Activated naive CD4-positive, alpha-beta T cell treated with anti-CD3 and anti-CD28 coated beads, Interleukin-2, amount 50 U/mL, for 24 hours (primary cell): ENCODE measurements around the gene ZNF444.

Experiments used
- H3K27ac Mint-ChIP-seq: one replicate; pipeline ENCODE4 v1.8.0; 2021; ENCODE audit warnings: mild to moderate bottlenecking, mixed read lengths
- H3K27me3 Mint-ChIP-seq: one replicate; pipeline ENCODE4 v1.8.0; 2021; ENCODE audit warnings: mixed read lengths
- H3K36me3 Mint-ChIP-seq: one replicate; pipeline ENCODE4 v1.8.0; 2021; ENCODE audit warnings: mixed read lengths
- H3K4me1 Mint-ChIP-seq: one replicate; pipeline ENCODE4 v1.8.0; 2021; ENCODE audit warnings: mixed read lengths
- H3K4me3 Mint-ChIP-seq: one replicate; pipeline ENCODE4 v1.8.0; 2021; ENCODE audit warnings: mild to moderate bottlenecking, mixed read lengths
- H3K9me3 Mint-ChIP-seq: one replicate; pipeline ENCODE4 v1.8.0; 2021; ENCODE audit warnings: mixed read lengths

ZNF444 gene

DNA sequence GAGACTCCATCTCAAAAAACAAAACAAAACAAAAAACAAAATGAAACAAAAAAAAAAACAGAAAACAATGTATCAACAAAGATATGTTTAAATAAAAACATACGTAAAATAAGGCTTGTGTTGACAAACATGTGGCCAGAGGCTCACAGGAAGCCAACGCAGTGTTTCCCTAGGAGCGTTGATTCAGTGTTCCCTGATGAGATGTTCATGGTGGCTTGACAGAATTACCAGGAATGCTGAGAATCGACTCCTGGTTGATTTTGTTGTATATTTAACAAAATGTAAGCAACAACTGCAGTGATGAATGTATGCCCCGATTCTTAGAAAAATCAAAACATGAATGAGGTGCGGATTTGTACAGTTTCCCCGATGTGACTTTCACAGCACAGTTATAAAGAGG lies 11.1 kb upstream of the ZNF444 start:
- no peaks in the 10 kb centered on the region for H3K9me3 Mint-ChIP-seq
- no peak overlapping the region for H3K4me3 Mint-ChIP-seq
- H3K4me1 Mint-ChIP-seq, result peaks cover 3% of the 10 kb centered on the region
- H3K36me3 Mint-ChIP-seq, result peaks cover 2% of the 10 kb centered on the region
- no peak overlapping the region for H3K27ac Mint-ChIP-seq
- no peaks in the 10 kb centered on the region for H3K27me3 Mint-ChIP-seq

DNA sequence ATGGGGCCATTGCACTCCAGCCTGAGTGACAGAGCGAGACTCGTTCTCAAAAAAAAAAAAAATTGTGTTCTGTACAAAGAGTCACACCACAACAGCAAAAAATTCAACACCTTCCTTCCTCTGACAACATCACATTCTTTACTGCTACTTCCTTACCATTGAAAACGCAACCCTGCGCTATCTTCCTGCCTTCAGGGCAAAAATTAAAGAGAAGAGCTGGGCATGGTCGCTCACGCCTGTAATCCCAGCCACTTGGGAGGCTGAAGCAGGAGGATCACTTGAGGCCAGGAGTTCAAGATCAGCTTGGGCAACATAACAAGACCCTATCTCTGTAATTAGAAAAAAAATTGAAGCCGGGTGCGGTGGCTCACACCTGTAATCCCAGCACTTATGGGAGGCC lies 9.4 kb upstream of the ZNF444 start:
- no peaks in the 10 kb centered on the region for H3K9me3 Mint-ChIP-seq
- no peak overlapping the region for H3K27ac Mint-ChIP-seq
- no peaks in the 10 kb centered on the region for H3K27me3 Mint-ChIP-seq
- H3K4me3 Mint-ChIP-seq, result no peak overlapping the region
- H3K4me1 Mint-ChIP-seq, result no peaks in the 10 kb centered on the region
- H3K36me3 Mint-ChIP-seq, result peaks cover 2% of the 10 kb centered on the region

DNA sequence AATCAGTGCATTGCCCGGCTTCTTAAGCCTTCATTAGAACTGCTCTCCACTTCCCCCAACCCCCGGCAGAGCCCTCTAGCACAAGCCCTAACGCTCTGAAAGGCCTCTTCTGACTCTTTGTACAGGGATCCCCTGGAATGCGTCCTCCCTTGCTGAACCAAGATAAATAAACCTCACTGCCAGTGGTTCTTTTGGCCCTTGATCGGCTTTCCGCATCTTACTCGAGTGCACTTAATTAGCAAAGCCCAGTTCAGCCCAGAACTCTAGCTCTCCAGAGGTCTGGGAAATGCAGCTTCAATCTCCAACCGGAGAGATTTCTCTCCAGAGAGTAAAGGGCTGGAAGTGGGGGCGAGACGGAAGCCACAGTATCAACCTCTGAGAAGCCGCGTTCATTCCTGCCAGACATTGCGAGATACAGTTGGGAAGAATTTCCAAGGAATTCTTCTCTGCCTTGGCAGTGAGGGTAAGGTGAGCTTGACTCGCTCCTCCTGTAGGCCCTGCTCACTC lies 8.7 kb upstream of the ZNF444 start:
- H3K36me3 Mint-ChIP-seq, result peaks cover 2% of the 10 kb centered on the region
- no peaks in the 10 kb centered on the region for H3K4me1 Mint-ChIP-seq
- no peak overlapping the region for H3K4me3 Mint-ChIP-seq
- no peak overlapping the region for H3K27ac Mint-ChIP-seq
- H3K27me3 Mint-ChIP-seq, result no peaks in the 10 kb centered on the region
- H3K9me3 Mint-ChIP-seq, result no peaks in the 10 kb centered on the region

DNA sequence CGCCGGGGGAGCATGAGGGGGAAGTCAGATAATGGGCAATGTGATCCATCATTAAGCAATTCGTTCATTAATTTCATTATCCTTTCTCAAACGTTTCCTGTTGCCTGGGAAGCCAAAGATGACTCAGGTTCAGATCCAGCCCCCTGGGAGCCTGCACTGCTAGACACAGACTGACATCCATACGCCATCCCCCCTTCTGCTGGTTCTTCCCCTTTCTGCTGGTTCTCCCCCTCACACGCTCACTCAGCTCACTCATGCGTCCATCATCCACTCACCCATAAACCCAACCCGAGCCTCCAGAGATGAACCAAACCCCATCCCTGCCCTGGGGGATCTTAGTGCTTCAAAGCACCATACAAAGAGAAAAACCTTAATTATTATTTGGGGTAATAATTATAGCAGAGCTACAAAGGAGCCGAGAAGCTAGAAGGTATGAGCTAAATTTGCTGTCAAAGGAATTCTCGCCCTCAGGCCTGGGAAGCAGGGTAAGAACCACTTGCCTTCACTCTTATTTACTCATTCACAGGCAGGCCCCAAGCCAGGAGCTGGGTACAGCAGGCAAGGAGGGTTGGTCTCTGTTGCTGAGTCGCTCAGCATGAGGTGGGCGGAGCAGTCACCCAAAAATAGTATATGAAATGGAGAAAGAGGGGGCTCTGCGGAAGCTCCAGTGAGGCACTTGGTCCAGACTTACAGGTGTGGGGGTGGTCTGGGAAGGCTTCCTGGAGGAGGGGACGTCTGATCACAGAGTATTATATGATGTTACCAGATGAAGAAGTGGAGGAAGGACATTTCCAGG lies 7.0 kb upstream of the ZNF444 start:
- no peaks in the 10 kb centered on the region for H3K9me3 Mint-ChIP-seq
- peaks cover 2% of the 10 kb centered on the region for H3K36me3 Mint-ChIP-seq
- no peaks in the 10 kb centered on the region for H3K4me1 Mint-ChIP-seq
- no peaks in the 10 kb centered on the region for H3K27me3 Mint-ChIP-seq
- no peak overlapping the region for H3K4me3 Mint-ChIP-seq
- H3K27ac Mint-ChIP-seq, result no peak overlapping the region

DNA sequence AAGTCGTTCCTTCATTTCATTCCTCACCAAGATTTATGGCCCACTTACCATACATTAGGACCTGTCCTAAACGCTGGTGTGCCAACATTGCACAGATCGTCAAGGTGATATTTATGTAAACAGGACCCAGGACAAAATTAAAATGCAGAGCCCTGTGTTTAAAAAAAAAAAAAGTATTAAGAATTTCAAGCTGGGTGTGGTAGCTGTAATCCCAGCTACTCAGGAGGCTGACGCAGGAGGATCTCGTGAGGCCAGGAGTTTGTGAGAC lies 6.5 kb upstream of the ZNF444 start:
- Mint-ChIP-seq H3K9me3 (no peaks in the 10 kb centered on the region), H3K36me3 (peaks cover 2% of the 10 kb centered on the region), H3K27ac (no peak overlapping the region), H3K4me1 (peaks cover under 1% of the 10 kb centered on the region), H3K27me3 (no peaks in the 10 kb centered on the region), H3K4me3 (no peak overlapping the region)

DNA sequence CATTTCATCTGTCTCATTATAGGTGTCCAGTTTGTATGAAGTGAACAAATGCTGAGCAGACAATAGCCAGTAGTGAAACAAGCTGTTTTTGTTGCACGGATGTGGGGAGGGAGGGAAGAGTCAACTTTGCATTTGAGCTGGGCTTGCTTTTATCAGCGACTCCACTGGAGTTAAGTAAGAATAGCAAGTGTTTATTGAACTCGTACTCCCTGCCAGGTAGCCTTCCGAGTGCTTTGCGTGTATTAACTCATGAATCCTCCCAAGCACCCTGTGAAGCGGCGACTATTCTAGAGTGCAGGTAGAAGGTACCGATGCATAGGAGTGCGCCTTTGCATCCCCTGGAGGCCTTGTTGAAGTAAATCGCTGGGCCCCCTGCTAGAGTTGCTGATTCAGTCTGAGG lies 4.7 kb upstream of the ZNF444 start:
- peaks cover 12% of the 10 kb centered on the region for H3K4me1 Mint-ChIP-seq
- peaks cover 2% of the 10 kb centered on the region for H3K36me3 Mint-ChIP-seq
- no peaks in the 10 kb centered on the region for H3K9me3 Mint-ChIP-seq
- no peaks in the 10 kb centered on the region for H3K27me3 Mint-ChIP-seq
- H3K27ac Mint-ChIP-seq, result no peak overlapping the region
- H3K4me3 Mint-ChIP-seq, result no peak overlapping the region

DNA sequence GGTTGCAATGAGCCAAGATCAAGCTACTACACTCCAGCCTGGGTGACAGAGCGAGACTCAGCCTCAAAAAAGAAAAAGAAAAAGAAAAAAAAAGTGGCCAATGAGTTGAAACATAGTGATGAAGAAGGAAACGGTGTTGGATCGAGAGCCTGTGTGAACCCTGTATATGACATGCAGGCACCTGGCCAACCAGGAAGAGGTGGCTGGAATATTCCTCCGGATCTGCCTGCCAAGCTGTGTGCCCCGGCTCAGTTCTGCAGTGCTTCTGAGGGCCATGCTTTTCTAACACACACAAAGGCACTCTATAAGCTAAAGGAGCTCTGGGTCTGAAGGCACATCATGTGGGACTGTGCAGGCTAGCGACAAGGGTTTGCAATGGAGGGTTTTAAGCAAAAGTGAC lies 3.7 kb upstream of the ZNF444 start:
- Mint-ChIP-seq H3K27me3 (no peaks in the 10 kb centered on the region), H3K27ac (no peak overlapping the region), H3K9me3 (no peaks in the 10 kb centered on the region), H3K4me3 (no peak overlapping the region), H3K36me3 (no peaks in the 10 kb centered on the region), H3K4me1 (peaks cover 17% of the 10 kb centered on the region)

DNA sequence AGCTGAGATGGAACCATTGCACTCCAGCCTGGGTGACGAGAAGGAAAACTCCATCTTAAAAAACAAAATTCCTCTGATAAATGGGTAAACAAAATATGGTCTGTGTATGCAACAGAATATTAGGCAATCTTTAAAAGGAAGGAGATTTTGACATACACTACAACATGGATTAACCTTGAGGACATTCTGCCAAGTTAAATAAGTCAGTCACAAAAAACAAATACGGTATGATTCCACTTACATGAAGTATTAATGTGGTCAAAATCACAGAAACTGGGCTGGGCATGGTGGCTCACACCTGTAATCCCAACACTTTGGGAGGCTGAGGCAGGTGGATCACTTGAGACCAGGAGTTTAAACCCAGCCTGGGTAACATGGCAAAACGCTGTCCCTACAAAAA lies 3.0 kb upstream of the ZNF444 start:
- Mint-ChIP-seq H3K4me3 (no peak overlapping the region), H3K9me3 (no peaks in the 10 kb centered on the region), H3K27me3 (no peaks in the 10 kb centered on the region), H3K36me3 (no peaks in the 10 kb centered on the region), H3K4me1 (peaks cover 23% of the 10 kb centered on the region), H3K27ac (no peak overlapping the region)

DNA sequence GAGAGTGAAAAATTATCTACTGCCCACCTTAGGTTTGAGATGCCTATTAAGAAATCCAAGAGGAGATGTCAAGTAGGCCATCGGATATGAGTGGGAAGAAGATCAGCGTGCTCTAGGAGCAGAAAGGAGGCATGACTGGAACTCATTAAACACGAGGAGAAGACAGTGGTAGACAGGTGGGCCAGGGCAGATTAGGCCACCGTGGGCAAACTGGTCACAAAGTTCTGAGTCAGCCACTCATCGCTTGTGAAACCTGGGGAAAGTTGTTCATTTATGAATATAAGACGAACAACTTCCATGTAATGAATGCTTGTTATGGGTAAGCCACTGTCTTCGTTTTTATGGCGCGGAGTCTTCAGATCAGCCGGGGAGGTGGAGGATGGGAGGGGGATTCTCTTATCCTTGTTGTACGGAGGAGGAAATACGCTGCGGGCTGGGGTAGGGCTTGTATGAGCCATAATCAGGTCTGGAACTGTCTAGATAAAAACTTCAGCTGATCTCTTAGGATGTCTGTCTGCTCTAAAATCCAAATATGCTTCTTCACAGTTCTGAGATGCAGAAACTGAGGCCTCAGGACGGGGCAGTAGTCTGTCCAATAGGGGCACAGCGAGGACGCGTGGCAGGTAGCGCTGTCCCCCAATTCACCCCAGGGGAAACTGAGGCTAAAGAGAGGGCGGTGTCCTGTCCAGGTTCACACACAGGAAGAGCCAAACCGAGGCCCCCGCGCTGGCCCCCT lies 1.1 kb upstream of the ZNF444 start:
- H3K4me3 Mint-ChIP-seq, result peak overlapping the region; percentile 86
- no peaks in the 10 kb centered on the region for H3K9me3 Mint-ChIP-seq
- H3K27ac Mint-ChIP-seq, result no peak overlapping the region
- H3K4me1 Mint-ChIP-seq, result peaks cover 35% of the 10 kb centered on the region
- no peaks in the 10 kb centered on the region for H3K36me3 Mint-ChIP-seq
- no peaks in the 10 kb centered on the region for H3K27me3 Mint-ChIP-seq

DNA sequence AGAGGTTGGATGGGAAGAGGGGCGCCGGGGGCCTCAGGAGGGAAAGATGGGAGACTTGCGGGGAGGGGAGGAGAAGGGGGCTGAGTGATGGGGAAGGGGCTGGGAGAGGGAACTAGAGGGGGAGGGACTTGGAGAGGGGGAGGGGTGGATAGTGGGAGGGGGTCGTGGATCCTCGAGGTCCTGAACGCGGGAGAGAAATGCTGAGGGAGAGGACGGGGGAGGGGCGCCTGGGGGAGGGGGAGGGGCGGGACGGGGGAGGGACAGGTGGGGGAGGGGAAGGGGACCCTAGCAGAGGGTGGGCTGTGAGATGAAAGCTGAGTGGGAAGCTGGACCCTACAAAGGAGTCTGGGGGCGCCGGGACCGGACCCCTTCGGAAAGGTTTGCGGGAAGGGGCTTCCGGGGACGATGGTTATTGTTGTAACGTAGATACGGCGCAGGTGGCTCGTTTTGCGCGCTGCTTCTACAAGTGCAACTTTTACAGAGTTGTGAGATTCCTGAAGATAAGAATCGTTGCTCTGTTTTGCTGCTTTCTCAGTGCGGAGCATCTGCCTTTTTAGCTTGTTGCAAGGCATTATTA lies 418 bp downstream of the ZNF444 start:
- peak overlapping the region; percentile 82 for H3K27ac Mint-ChIP-seq
- no peaks in the 10 kb centered on the region for H3K27me3 Mint-ChIP-seq
- peak overlapping the region; percentile 84 for H3K4me3 Mint-ChIP-seq
- H3K4me1 Mint-ChIP-seq, result peaks cover 35% of the 10 kb centered on the region
- no peaks in the 10 kb centered on the region for H3K36me3 Mint-ChIP-seq
- no peaks in the 10 kb centered on the region for H3K9me3 Mint-ChIP-seq

DNA sequence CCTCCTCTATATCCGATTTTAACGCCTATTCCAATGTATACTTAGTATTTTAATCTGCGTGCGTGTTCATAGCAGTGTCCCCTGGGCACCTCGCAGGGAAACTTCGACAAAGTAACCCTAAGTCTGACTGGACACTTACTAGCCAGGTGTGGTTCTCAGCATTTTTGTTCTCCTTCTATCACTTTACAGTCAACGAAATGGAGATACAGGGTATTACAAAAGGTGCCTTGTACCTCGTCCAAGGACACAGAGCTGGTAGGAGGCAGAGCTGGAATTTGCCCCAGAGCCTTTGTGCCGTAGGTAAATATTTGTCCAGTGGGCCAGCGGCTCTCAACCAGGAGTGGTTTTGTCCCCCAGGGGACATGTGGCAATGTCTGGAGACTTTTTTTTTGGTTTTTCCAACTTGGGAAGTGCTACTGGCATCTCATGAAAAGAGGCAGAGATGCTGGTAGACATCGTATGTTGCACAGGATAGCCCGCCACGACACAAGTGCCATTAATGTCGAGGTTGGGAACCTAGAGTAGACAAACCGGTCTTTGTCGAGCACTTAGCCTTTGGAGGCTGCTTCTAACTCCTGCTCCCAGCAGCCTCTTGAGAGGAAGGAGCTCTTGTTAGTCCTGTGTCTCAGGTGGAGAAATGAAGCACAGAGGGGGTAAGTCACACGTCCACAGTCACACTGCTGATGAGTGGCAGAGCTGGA lies 1.1 kb downstream of the ZNF444 start:
- H3K27me3 Mint-ChIP-seq, result no peaks in the 10 kb centered on the region
- no peaks in the 10 kb centered on the region for H3K36me3 Mint-ChIP-seq
- peak overlapping the region; percentile 84 for H3K4me3 Mint-ChIP-seq
- H3K9me3 Mint-ChIP-seq, result no peaks in the 10 kb centered on the region
- peaks cover 35% of the 10 kb centered on the region for H3K4me1 Mint-ChIP-seq
- peak overlapping the region; percentile 82 for H3K27ac Mint-ChIP-seq

DNA sequence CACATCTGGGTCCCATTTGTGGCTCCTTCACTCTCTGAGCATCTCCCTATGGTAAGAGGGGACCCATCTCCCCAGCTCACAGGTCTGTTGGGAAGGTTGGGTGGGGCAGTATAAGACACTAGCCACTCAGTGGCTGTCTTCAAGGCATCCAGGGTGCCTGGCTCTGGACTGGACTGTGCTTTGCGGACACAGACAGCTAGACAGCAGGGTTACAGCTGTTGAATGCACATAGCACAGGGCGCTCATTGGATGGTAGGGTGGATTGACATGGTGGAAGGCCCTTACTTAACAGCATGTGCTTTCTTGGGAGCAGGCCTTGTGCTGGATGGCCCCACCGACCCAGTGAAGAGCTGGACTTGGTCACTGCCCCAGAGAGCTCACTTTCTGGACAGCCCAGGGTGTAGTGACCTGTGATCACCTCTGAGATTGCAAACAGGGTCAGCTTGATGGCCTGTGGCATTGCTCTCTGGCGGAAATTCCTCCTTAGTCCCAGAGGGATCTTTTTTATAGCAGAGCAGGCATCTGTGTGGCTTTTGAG lies 1.9 kb downstream of the ZNF444 start:
- Mint-ChIP-seq H3K27me3 (no peaks in the 10 kb centered on the region), H3K4me3 (peak overlapping the region; percentile 84), H3K4me1 (peaks cover 35% of the 10 kb centered on the region), H3K36me3 (no peaks in the 10 kb centered on the region), H3K27ac (no peak overlapping the region), H3K9me3 (no peaks in the 10 kb centered on the region)

DNA sequence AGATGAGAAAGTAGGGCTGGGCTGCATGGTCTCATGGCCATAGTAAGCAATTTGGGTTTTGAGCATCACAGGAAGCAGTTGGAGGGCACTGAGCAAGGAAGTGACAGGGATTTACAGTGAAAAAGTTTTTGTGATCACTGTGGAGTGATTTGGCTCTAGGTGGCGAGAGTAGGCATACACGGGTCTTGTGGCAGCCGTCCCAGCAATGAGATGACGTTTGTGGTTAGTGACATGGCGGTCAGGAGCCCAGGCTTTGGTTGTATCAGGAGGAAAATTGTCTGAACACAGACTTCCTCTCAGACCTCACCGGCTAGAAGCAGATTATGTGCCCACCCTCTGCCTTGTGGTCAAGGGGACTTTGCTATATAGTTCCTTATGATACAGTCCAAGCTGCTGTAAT lies 3.3 kb downstream of the ZNF444 start:
- no peaks in the 10 kb centered on the region for H3K36me3 Mint-ChIP-seq

DNA sequence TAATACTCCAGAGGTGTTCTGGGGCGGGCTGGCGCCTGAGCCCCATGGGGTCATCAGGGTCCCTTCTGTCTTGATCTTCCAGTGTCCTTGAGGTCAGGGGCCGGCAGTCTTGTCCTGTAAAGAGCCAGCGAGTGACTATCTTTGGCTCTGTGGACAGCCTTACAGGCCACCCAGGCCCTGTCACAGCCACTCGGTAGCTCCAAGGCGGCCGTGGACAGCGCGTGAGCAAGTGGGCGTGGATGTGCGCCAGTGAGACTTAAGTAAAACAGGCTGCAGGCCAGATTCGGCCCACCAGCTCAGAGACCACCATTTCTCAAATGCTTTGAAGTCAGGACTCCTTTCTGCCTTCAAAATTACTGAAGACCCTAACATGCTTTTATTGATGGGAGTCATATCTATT lies 3.7 kb downstream of the ZNF444 start:
- no peak overlapping the region for H3K27ac Mint-ChIP-seq
- H3K9me3 Mint-ChIP-seq, result no peaks in the 10 kb centered on the region
- peaks cover 3% of the 10 kb centered on the region for H3K36me3 Mint-ChIP-seq
- H3K4me1 Mint-ChIP-seq, result peaks cover 36% of the 10 kb centered on the region
- no peak overlapping the region for H3K4me3 Mint-ChIP-seq
- no peaks in the 10 kb centered on the region for H3K27me3 Mint-ChIP-seq

More for the DNA sequence above, 3.3 kb downstream of the ZNF444 start:
- Mint-ChIP-seq H3K27me3 (no peaks in the 10 kb centered on the region), H3K4me1 (peaks cover 35% of the 10 kb centered on the region), H3K9me3 (no peaks in the 10 kb centered on the region), H3K4me3 (no peak overlapping the region), H3K27ac (no peak overlapping the region)

DNA sequence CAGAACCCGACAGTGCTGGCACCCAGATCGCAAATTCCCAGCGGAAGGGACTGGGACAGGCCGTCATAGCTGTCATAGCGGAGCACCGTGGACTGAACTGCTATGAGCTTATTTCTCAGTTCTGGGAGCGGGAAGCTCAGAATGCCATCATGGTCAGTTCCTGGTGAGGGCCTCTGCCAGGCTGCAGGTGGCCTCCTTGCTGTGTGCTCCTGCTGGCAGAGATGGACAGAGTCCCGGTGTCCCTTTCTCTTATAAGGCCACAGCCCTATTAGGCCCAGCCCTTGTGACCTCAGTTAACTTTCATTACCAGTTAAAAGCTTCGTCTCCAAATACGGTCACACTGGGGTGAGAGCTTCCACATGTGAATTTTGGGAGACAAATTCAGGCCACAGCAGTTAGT lies 4.6 kb downstream of the ZNF444 start:
- H3K27ac Mint-ChIP-seq, result no peak overlapping the region
- no peaks in the 10 kb centered on the region for H3K9me3 Mint-ChIP-seq
- H3K27me3 Mint-ChIP-seq, result no peaks in the 10 kb centered on the region
- H3K4me3 Mint-ChIP-seq, result no peak overlapping the region
- H3K4me1 Mint-ChIP-seq, result peaks cover 32% of the 10 kb centered on the region
- peaks cover 6% of the 10 kb centered on the region for H3K36me3 Mint-ChIP-seq
